Neuron (in vitro differentiated cells): ENCODE measurements around the gene CGNL1.
A peak's percentile ranks its signal among the peaks of the same experiment; 100 is the strongest.

Source experiments
- H2AFZ ChIP-seq: one replicate; pipeline ENCODE4 v1.6.1; 2013; ENCODE audit warnings: low read depth, mild to moderate bottlenecking, inconsistent platforms, low read length, moderate library complexity
- H3K27me3 ChIP-seq: one replicate; pipeline ENCODE4 v1.6.1; 2013; ENCODE audit warnings: low read length; ENCODE audit not compliant: insufficient read depth
- H3K36me3 ChIP-seq: one replicate; pipeline ENCODE4 v1.6.1; 2013; ENCODE audit warnings: low read length; ENCODE audit not compliant: insufficient read depth
- H3K4me1 ChIP-seq: one replicate; pipeline ENCODE4 v1.6.1; 2013; ENCODE audit warnings: low read length; ENCODE audit not compliant: insufficient read depth
- H3K4me3 ChIP-seq: 2 replicates; pipeline ENCODE4 v1.5.1; 2013; ENCODE audit warnings: mild to moderate bottlenecking, low read length, moderate library complexity
- H3K9me3 ChIP-seq: one replicate; pipeline ENCODE4 v1.6.1; 2013; ENCODE audit warnings: low read length

CGNL1 gene

GRCh38 chr15:57504599-57504940, 128.3 kb downstream of the CGNL1 start:
- H3K27me3 ChIP-seq = no peaks in the 10 kb centered on the region
- no peak overlapping the region for H2AFZ ChIP-seq
- H3K36me3 ChIP-seq = no peaks in the 10 kb centered on the region
- H3K9me3 ChIP-seq = no peaks in the 10 kb centered on the region
- H3K4me3 ChIP-seq = no peak overlapping the region
- H3K4me1 ChIP-seq = peaks cover 24% of the 10 kb centered on the region

GRCh38 chr15:57505056-57505715, 128.9 kb downstream of the CGNL1 start:
- Histone ChIP-seq H2AFZ (no peak overlapping the region), H3K4me3 (no peak overlapping the region), H3K4me1 (peaks cover 24% of the 10 kb centered on the region), H3K27me3 (no peaks in the 10 kb centered on the region), H3K36me3 (no peaks in the 10 kb centered on the region), H3K9me3 (no peaks in the 10 kb centered on the region)

- Histone ChIP-seq H3K36me3 (no peaks in the 10 kb centered on the region), H3K4me1 (peaks cover 24% of the 10 kb centered on the region), H3K9me3 (no peaks in the 10 kb centered on the region), H3K27me3 (no peaks in the 10 kb centered on the region), H2AFZ (peak overlapping the region; percentile 57), H3K4me3 (no peak overlapping the region)
Observed at GRCh38 chr15:57505949-57506391, 129.7 kb downstream of the CGNL1 start.

GRCh38 chr15:57506422-57506821, 130.1 kb downstream of the CGNL1 start:
- peaks cover 24% of the 10 kb centered on the region for H3K4me1 ChIP-seq

GRCh38 chr15:57507111-57507510, 130.8 kb downstream of the CGNL1 start:
- peaks cover 22% of the 10 kb centered on the region for H3K4me1 ChIP-seq
- H3K9me3 ChIP-seq = no peaks in the 10 kb centered on the region
- no peak overlapping the region for H2AFZ ChIP-seq
- H3K36me3 ChIP-seq = no peaks in the 10 kb centered on the region
- no peaks in the 10 kb centered on the region for H3K27me3 ChIP-seq
- no peak overlapping the region for H3K4me3 ChIP-seq

More at GRCh38 chr15:57506422-57506821, 130.1 kb downstream of the CGNL1 start:
- H3K27me3 ChIP-seq = no peaks in the 10 kb centered on the region
- no peaks in the 10 kb centered on the region for H3K36me3 ChIP-seq
- no peak overlapping the region for H3K4me3 ChIP-seq
- no peaks in the 10 kb centered on the region for H3K9me3 ChIP-seq
- H2AFZ ChIP-seq = peak overlapping the region; percentile 57

- Histone ChIP-seq H2AFZ (no peak overlapping the region), H3K9me3 (no peaks in the 10 kb centered on the region), H3K4me1 (peaks cover 20% of the 10 kb centered on the region), H3K4me3 (no peak overlapping the region), H3K36me3 (no peaks in the 10 kb centered on the region), H3K27me3 (no peaks in the 10 kb centered on the region)
Observed at GRCh38 chr15:57509126-57509525, 132.8 kb downstream of the CGNL1 start.

GRCh38 chr15:57509965-57510364, 133.7 kb downstream of the CGNL1 start:
- Histone ChIP-seq H3K27me3 (no peaks in the 10 kb centered on the region), H3K4me1 (peaks cover 20% of the 10 kb centered on the region), H2AFZ (no peak overlapping the region), H3K36me3 (no peaks in the 10 kb centered on the region), H3K4me3 (no peak overlapping the region), H3K9me3 (no peaks in the 10 kb centered on the region)

- Histone ChIP-seq H3K36me3 (no peaks in the 10 kb centered on the region), H3K27me3 (no peaks in the 10 kb centered on the region), H3K9me3 (no peaks in the 10 kb centered on the region), H2AFZ (no peak overlapping the region), H3K4me1 (peaks cover 20% of the 10 kb centered on the region), H3K4me3 (no peak overlapping the region)
Observed at GRCh38 chr15:57510647-57511046, 134.3 kb downstream of the CGNL1 start.

- no peaks in the 10 kb centered on the region for H3K9me3 ChIP-seq
- no peak overlapping the region for H3K4me3 ChIP-seq
- H3K4me1 ChIP-seq = peaks cover 13% of the 10 kb centered on the region
- H2AFZ ChIP-seq = no peak overlapping the region
- H3K36me3 ChIP-seq = no peaks in the 10 kb centered on the region
- no peaks in the 10 kb centered on the region for H3K27me3 ChIP-seq
Observed at GRCh38 chr15:57516327-57517029, 140.2 kb downstream of the CGNL1 start.

- H3K9me3 ChIP-seq = no peaks in the 10 kb centered on the region
- no peaks in the 10 kb centered on the region for H3K36me3 ChIP-seq
- H3K27me3 ChIP-seq = no peaks in the 10 kb centered on the region
- H2AFZ ChIP-seq = no peak overlapping the region
- no peak overlapping the region for H3K4me3 ChIP-seq
- peaks cover 13% of the 10 kb centered on the region for H3K4me1 ChIP-seq
Observed at GRCh38 chr15:57517030-57517671, 140.8 kb downstream of the CGNL1 start.

GRCh38 chr15:57518779-57519405, 142.6 kb downstream of the CGNL1 start:
- no peak overlapping the region for H2AFZ ChIP-seq
- no peaks in the 10 kb centered on the region for H3K9me3 ChIP-seq
- H3K4me1 ChIP-seq = peaks cover 13% of the 10 kb centered on the region
- no peak overlapping the region for H3K4me3 ChIP-seq
- H3K36me3 ChIP-seq = no peaks in the 10 kb centered on the region
- no peaks in the 10 kb centered on the region for H3K27me3 ChIP-seq

- peaks cover 13% of the 10 kb centered on the region for H3K4me1 ChIP-seq
- no peak overlapping the region for H3K4me3 ChIP-seq
- no peak overlapping the region for H2AFZ ChIP-seq
- H3K36me3 ChIP-seq = no peaks in the 10 kb centered on the region
- no peaks in the 10 kb centered on the region for H3K9me3 ChIP-seq
- H3K27me3 ChIP-seq = no peaks in the 10 kb centered on the region
Observed at GRCh38 chr15:57519806-57520205, 143.5 kb downstream of the CGNL1 start.

- H3K27me3 ChIP-seq = no peaks in the 10 kb centered on the region
- H3K4me1 ChIP-seq = peaks cover 11% of the 10 kb centered on the region
- H2AFZ ChIP-seq = no peak overlapping the region
- H3K36me3 ChIP-seq = no peaks in the 10 kb centered on the region
- H3K4me3 ChIP-seq = no peak overlapping the region
- H3K9me3 ChIP-seq = no peaks in the 10 kb centered on the region
Observed at GRCh38 chr15:57521503-57521902, 145.2 kb downstream of the CGNL1 start.
